Mucosa of rectum (tissue), 2 donors: ENCODE results near the gene TMEM270.

Experiments used
- H3K27ac ChIP-seq, 2 donors: one replicate each; pipeline ENCODE4 v1.7.0; 2013; ENCODE audit warnings: inconsistent platforms in 2 of 2, low read depth in 2 of 2, low read length in 2 of 2
- H3K27me3 ChIP-seq, 2 donors: one replicate each; pipeline ENCODE4 v1.7.0; 2013; ENCODE audit warnings: low read length in 2 of 2; ENCODE audit not compliant: control insufficient read depth in 2 of 2, insufficient read depth in 2 of 2
- H3K36me3 ChIP-seq, 2 donors: one replicate each; pipeline ENCODE4 v1.7.0; 2013; ENCODE audit warnings: low read length in 2 of 2; ENCODE audit not compliant: control insufficient read depth in 2 of 2, insufficient read depth in 2 of 2
- H3K4me1 ChIP-seq, 2 donors: one replicate each; pipeline ENCODE4 v1.7.0; 2013; ENCODE audit warnings: low read length in 2 of 2, mild to moderate bottlenecking in 1 of 2; ENCODE audit not compliant: control insufficient read depth in 2 of 2, insufficient read depth in 2 of 2
- H3K4me3 ChIP-seq, 2 donors: one replicate each; pipeline ENCODE4 v1.7.0; 2013; ENCODE audit warnings: low read length in 2 of 2
- H3K9ac ChIP-seq, 2 donors: one replicate each; pipeline ENCODE4 v1.7.0; 2013; ENCODE audit warnings: low read length in 2 of 2, low read depth in 1 of 2, mild to moderate bottlenecking in 1 of 2
- H3K9me3 ChIP-seq, 2 donors: one replicate each; pipeline ENCODE4 v1.7.0; 2013; ENCODE audit warnings: low read length in 2 of 2; ENCODE audit not compliant: control insufficient read depth in 2 of 2
- donor health status: healthy.
- donor health status: Normal muscosa, but diverticular disease.

TMEM270 gene

DNA sequence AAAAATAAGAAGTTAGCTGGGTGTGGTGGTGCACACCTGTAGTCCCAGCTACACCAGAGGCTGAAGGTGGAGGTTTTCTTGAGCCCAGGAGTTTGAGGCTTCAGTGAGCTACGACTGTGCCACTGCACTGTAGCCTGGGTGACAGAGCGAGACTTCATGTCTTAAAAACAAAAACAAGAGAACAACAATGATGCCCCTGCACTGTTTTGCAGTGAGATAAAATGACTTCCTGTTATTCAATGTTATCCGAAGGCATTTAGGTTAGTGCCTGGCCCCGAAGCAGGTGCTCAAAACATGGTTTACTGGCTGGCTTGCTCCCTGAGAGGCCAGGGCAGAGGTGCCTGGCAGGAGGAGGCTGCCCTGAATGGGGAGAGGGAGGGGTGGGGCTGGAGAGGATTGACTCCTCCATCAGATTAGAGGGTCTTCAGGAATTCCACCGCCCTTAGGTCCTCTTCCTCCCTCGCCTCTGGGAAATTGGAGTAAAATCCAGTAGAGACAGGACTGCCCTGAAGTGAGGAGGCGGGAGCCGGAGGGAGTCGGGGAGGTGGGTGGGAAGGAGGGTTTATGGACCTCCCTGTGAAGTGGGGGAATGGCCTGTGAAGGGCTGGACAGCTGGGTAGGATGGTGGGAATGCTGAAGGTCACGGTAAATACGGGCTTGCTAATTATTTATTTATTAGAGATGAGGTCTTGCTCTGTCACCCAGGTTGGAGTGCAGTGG is 36.9 kb upstream of the TMEM270 start:
- peak overlapping the region; percentile 24 to 76 for H3K9ac ChIP-seq
- H3K27ac ChIP-seq = peak overlapping the region; percentile 95

DNA sequence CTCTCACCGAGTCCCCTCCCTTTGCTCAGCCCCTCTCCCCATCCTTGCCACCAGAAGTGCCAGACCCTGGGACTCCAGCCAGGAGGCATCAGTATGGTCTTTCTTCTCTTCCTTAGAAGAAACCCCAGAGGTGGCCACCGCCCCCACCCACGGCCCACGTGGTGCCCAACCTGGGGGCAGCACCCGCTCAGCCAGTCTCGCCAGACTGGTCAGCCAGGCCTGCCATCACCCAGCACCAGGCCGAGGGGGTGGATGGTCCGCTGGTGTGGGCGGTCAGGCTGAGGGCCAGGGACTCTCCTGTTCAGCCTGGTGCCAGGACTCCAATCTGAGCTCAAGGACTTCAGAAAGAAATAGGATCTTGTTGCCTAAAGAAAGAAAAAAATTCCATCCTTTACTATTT is 36.0 kb upstream of the TMEM270 start:
- no peaks in the 10 kb centered on the region for H3K36me3 ChIP-seq
- no peak overlapping the region for H3K4me3 ChIP-seq
- no peaks in the 10 kb centered on the region for H3K9me3 ChIP-seq
- no peak overlapping the region for H3K9ac ChIP-seq
- H3K4me1 ChIP-seq = peaks cover 57 to 66% of the 10 kb centered on the region in 2 donors
- no peak overlapping the region for H3K27ac ChIP-seq
- peaks cover 0 to 3% of the 10 kb centered on the region in 2 donors for H3K27me3 ChIP-seq

More for the DNA sequence above, 36.9 kb upstream of the TMEM270 start:
- Histone ChIP-seq H3K27me3 (peaks cover 0 to 3% of the 10 kb centered on the region in 2 donors), H3K36me3 (no peaks in the 10 kb centered on the region), H3K4me1 (peaks cover 49 to 58% of the 10 kb centered on the region in 2 donors), H3K4me3 (no peak overlapping the region), H3K9me3 (no peaks in the 10 kb centered on the region)

DNA sequence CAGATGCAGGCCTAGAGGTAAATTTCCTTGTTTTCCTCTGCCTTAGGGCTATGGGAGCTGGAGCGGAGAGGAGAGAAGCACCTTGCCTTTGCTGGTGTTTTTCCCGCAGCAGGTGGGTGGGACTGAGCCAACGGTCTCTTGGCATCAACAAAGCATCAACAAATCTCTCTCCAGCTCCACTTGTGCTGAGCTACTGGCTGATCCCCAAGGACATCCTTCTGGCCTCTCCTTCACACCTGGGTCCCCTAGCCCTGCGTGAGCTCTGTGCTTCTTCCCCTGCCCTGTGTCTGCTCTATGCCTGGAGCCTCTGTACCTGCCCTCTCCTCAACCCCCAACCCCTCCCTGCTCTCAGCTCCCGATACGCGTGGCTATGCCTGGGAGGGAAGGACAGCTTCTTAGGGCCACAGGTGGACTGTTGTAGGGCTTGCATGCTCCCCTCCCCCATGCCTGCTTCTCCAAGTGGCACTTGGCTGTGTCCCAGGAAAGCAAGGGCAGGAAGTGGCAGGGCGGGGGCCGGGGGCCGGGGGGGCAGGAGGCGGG is 33.3 kb upstream of the TMEM270 start:
- peak overlapping the region; percentile 99 to 100 for H3K27ac ChIP-seq
- H3K27me3 ChIP-seq = peaks cover 0 to 3% of the 10 kb centered on the region in 2 donors
- peak overlapping the region; percentile 54 to 58 for H3K4me3 ChIP-seq
- H3K4me1 ChIP-seq = peaks cover 55 to 62% of the 10 kb centered on the region in 2 donors
- peak overlapping the region; percentile 75 to 86 for H3K9ac ChIP-seq
- no peaks in the 10 kb centered on the region for H3K9me3 ChIP-seq
- H3K36me3 ChIP-seq = peaks cover 7 to 8% of the 10 kb centered on the region in 2 donors

DNA sequence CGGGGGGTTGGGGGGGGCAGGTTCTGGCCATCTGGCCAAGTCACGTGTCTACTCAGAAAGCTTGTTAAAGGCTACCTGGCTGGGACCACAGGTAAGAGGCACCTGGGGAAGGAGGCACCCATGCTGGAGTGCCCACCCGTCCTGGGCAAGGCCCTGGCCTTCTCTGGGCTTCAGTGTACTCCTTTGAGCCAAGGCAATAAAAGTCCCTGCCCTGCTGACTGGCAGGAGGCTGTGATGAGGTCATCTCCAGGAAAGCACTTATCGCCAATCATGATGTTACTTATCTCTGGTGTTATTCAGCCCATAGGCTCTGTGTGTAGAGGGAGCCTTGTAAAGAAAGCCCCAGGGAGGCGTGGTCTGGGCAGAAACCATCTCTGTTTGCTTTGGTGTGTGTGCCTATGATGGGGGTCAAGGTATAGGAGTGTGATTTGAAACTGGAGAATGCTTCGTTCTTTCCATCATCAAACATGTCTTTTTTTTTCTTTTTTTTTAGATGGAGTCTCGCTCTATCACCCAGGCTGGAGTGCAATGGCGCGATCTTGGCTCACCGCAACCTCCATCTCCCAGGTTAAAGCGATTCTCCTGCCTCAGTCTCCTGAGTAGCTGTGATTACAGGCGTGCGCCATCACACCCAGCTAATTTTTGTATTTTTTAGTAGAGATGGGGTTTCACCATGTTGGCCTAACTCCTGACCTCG is 32.7 kb upstream of the TMEM270 start:
- Histone ChIP-seq H3K27me3 (peaks cover 0 to 3% of the 10 kb centered on the region in 2 donors), H3K9ac (peak overlapping the region; percentile 58 to 99), H3K27ac (peak overlapping the region; percentile 99 to 100), H3K4me1 (peaks cover 49 to 58% of the 10 kb centered on the region in 2 donors), H3K4me3 (peak overlapping the region; percentile 84 to 89), H3K36me3 (peaks cover 7 to 8% of the 10 kb centered on the region in 2 donors), H3K9me3 (no peaks in the 10 kb centered on the region)

DNA sequence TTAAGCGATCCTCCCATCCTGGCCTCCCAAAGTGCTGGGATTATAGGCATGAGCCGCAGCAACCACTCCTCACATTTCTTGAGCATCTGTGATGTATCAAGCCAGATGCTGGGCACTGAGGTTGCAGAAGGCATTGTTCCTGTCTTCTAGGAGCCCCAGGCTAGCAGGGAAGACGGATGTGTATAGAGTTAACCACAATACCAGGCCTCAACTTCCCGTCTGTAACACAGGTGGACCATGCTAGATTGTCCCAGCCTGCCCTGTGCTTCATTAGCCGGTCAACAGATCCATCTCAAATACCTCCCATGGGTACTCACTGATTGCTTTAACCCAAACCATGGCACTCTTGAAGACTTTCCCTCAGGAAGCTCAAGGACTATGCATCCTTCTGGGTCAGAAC is 32.0 kb upstream of the TMEM270 start:
- H3K9ac ChIP-seq = peak overlapping the region; percentile 58 to 99
- peaks cover 0 to 3% of the 10 kb centered on the region in 2 donors for H3K27me3 ChIP-seq
- H3K36me3 ChIP-seq = peaks cover 7 to 8% of the 10 kb centered on the region in 2 donors
- H3K9me3 ChIP-seq = no peaks in the 10 kb centered on the region
- peaks cover 43 to 56% of the 10 kb centered on the region in 2 donors for H3K4me1 ChIP-seq
- H3K4me3 ChIP-seq = peak overlapping the region; percentile 84 to 89
- H3K27ac ChIP-seq = peak overlapping the region; percentile 99 to 100

DNA sequence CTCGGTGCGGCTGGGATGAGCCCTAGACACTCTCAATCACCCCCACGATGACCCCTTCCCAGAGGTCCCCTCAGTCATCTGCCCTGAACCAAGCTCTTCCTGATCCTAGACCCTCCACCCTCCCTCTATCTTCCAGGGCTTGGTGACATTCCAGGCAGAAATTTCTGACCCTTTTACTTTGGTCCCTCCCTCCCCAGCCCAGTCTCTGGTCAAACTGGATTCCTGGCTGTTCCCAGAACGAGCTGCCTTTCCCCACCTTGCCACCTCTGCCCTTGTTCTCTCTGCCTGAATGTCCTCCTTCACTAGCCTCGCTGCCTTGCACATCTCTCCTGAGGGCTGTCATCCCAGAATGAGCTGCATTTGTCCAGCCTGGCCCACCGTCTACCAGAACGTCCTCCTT is 31.5 kb upstream of the TMEM270 start:
- H3K9me3 ChIP-seq = no peaks in the 10 kb centered on the region
- H3K4me3 ChIP-seq = peak overlapping the region; percentile 84 to 89
- peak overlapping the region; percentile 99 to 100 for H3K27ac ChIP-seq
- peak overlapping the region; percentile 58 to 99 for H3K9ac ChIP-seq
- H3K36me3 ChIP-seq = peaks cover 7 to 8% of the 10 kb centered on the region in 2 donors
- peaks cover 41 to 51% of the 10 kb centered on the region in 2 donors for H3K4me1 ChIP-seq
- peaks cover 0 to 3% of the 10 kb centered on the region in 2 donors for H3K27me3 ChIP-seq

DNA sequence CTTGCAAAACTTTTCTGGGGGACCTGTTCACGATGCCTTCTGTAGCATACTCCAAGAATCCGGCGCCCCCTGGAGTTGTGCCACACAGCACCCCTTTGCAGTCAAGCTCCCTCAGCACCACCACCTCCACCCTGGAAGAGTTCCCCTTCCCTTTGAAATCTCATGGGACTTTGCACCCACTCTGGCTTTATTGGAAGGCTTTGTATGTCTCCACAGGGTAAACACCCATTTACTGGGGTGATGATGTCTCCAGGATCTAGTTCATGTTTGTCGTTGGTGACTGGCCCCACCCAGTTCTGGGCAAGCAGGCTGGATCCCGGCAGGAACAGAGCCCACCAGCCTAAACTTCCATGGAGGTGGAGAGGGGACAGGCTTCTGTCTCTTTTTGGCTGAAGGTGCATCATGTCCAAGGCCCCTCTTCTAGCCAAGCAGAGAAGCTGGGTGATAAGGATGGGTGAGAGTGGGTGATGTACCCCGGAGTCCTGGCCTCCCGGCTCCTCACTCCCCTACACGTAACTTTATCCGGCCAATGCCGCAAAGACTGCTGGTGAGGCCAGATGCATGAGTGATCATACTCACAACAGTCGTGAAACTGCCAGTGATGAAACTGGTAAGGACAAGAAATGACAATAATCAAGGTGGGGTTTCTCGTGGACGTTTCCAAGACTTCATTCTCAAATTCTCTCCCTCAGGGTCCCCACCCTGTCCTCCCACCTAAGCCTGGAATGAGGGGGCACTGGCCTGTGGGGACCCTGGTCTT is 30.9 kb upstream of the TMEM270 start:
- Histone ChIP-seq H3K4me1 (peaks cover 39 to 51% of the 10 kb centered on the region in 2 donors), H3K27ac (peak overlapping the region; percentile 99 to 100), H3K9ac (peak overlapping the region; percentile 99), H3K4me3 (peak overlapping the region; percentile 84 to 89), H3K36me3 (peaks cover 7 to 8% of the 10 kb centered on the region in 2 donors), H3K27me3 (peaks cover 0 to 3% of the 10 kb centered on the region in 2 donors), H3K9me3 (no peaks in the 10 kb centered on the region)

DNA sequence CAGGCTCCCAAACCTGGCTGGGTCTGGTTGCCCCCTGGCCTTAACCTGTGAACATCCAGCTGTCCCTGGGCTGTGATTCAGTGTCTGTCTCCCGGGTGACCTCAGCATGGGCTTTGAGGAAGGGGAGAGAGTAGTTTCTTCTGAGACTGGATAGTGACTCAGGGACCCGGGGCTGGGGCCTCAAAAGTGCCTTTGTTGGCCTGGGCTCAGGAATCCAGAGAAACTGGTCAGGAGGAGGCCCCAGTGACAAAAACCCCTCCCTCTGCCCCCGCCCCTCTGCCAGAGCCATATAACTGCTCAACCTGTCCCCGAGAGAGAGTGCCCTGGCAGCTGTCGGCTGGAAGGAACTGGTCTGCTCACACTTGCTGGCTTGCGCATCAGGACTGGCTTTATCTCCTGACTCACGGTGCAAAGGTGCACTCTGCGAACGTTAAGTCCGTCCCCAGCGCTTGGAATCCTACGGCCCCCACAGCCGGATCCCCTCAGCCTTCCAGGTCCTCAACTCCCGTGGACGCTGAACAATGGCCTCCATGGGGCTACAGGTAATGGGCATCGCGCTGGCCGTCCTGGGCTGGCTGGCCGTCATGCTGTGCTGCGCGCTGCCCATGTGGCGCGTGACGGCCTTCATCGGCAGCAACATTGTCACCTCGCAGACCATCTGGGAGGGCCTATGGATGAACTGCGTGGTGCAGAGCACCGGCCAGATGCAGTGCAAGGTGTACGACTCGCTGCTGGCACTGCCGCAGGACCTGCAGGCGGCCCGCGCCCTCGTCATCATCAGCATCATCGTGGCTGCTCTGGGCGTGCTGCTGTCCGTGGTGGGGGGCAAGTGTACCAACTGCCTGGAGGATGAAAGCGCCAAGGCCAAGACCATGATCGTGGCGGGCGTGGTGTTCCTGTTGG is 30.0 kb upstream of the TMEM270 start, which contains the start of gene CLDN4:
Gene CLDN4 (plus strand): TSS at position 316 of the 903 bp plus-strand sequence. CDS start 206 bp downstream, at position 522.
- H3K4me3 ChIP-seq = peak within 1 kb of the TSS; percentile 89 to 92
- H3K36me3 ChIP-seq = peaks cover 7 to 8% of the 10 kb centered on the region in 2 donors
- H3K9me3 ChIP-seq = no peaks in the 10 kb centered on the region
- peak within 1 kb of the TSS; percentile 99 to 100 for H3K27ac ChIP-seq
- H3K9ac ChIP-seq = peak within 1 kb of the TSS; percentile 99
- peaks cover 0 to 3% of the 10 kb centered on the region in 2 donors for H3K27me3 ChIP-seq
- peaks cover 34 to 47% of the 10 kb centered on the region in 2 donors for H3K4me1 ChIP-seq

DNA sequence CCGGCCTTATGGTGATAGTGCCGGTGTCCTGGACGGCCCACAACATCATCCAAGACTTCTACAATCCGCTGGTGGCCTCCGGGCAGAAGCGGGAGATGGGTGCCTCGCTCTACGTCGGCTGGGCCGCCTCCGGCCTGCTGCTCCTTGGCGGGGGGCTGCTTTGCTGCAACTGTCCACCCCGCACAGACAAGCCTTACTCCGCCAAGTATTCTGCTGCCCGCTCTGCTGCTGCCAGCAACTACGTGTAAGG is 29.4 kb upstream of the TMEM270 start:
- peaks cover 7 to 8% of the 10 kb centered on the region in 2 donors for H3K36me3 ChIP-seq
- peak overlapping the region; percentile 99 for H3K9ac ChIP-seq
- peaks cover 28 to 42% of the 10 kb centered on the region in 2 donors for H3K4me1 ChIP-seq
- H3K9me3 ChIP-seq = no peaks in the 10 kb centered on the region
- peak overlapping the region; percentile 89 to 92 for H3K4me3 ChIP-seq
- peak overlapping the region; percentile 99 to 100 for H3K27ac ChIP-seq
- H3K27me3 ChIP-seq = peaks cover 0 to 3% of the 10 kb centered on the region in 2 donors
